A549 (cell line): ENCODE results near the gene PRKAR1B. TPM values are rescaled to one million over a fixed set of nuclear protein-coding genes. Genes with fewer than 3 reads are reported as not detected.

Experiments
- ATAC-seq, 2 experiments: fragments of 200-7000 bp in 1 of 2; fragments of >200 bp in 1 of 2; cut with Nextera tagmentation in 1 of 2; cut with Tn5 transposase in 1 of 2; 3 replicates each; pipeline versions ENCODE4 v1.8.0 to v1.9.1; 2018 to 2020; ENCODE audit warnings: mild to moderate bottlenecking in 1 of 2, moderate library complexity in 1 of 2
- CTCF ChIA-PET: fragments of 300-600 bp; sonication (Branson Sonifier 250); formaldehyde crosslinking; extraction: SDS; loops from one replicate; lab custom pipeline; 2021; ENCODE audit warnings: antibody characterized with exemption, inconsistent platforms; lab: Yijun Ruan, JAX
- POLR2A ChIA-PET: fragments of 350-600 bp; formaldehyde crosslinking; extraction: SDS; loops from one replicate; lab custom pipeline; 2021; ENCODE audit warnings: antibody characterized with exemption, inconsistent platforms; lab: Yijun Ruan, JAX
- DNase-seq, 2 experiments: peaks; one replicate each; pipeline versions ENCODE4 v3.0.0 to v3.0.0-alpha.2; 2011 to 2016; ENCODE audit warnings: low read depth in 1 of 2, low spot score in 1 of 2
- FAIRE-seq: peaks from 2 replicates; lab custom pipeline; 2011; peaks lifted over from hg19 to GRCh38; lab: Jason Lieb, UNC
- H3K27ac ChIP-seq, 2 experiments: fragments of >200 bp; sonication (Bioruptor Twin); formaldehyde crosslinking; 3 replicates each; pipeline ENCODE4 v1.5.1; 2016 to 2017
- H3K4me1 ChIP-seq: fragments of >200 bp; sonication (Bioruptor Twin); formaldehyde crosslinking; 3 replicates; pipeline ENCODE4 v1.6.1; 2016
- H3K4me2 ChIP-seq: fragments of >200 bp; sonication (Bioruptor Twin); formaldehyde crosslinking; 3 replicates; pipeline ENCODE4 v1.6.1; 2016
- H3K4me3 ChIP-seq: fragments of >200 bp; sonication (Bioruptor Twin); formaldehyde crosslinking; 3 replicates; pipeline ENCODE4 v1.5.1; 2016
- H3K9me3 ChIP-seq: fragments of >200 bp; sonication (Bioruptor Twin); formaldehyde crosslinking; 3 replicates; pipeline ENCODE4 v1.6.1; 2016
- CBX2 ChIP-seq: fragments of 200-600 bp; sonication (generic); IDR thresholded peaks from 2 replicates; pipeline ENCODE4 v1.6.1; 2016; ENCODE audit warnings: low read depth, mild to moderate bottlenecking, borderline replicate concordance
- CHD2 ChIP-seq: fragments of 150-350 bp; IDR thresholded peaks from 2 replicates; pipeline ENCODE4 v1.6.1; 2014; ENCODE audit warnings: low read length; ENCODE audit not compliant: partially characterized antibody
- CHD4 ChIP-seq: fragments of 200-600 bp; sonication (generic); IDR thresholded peaks from 2 replicates; pipeline ENCODE4 v1.6.1; 2016; ENCODE audit warnings: antibody characterized with exemption, mild to moderate bottlenecking, borderline replicate concordance
- CTCF ChIP-seq: fragments of >200 bp; sonication (Bioruptor Twin); formaldehyde crosslinking; IDR thresholded peaks from 3 replicates; pipeline ENCODE4 v1.5.1; 2016
- E2F6 ChIP-seq: IDR thresholded peaks from 2 replicates; pipeline ENCODE4 v1.6.1; 2012; ENCODE audit warnings: low read depth, borderline replicate concordance
- EHMT2 ChIP-seq: fragments of 200-600 bp; sonication (generic); IDR thresholded peaks from 2 replicates; pipeline ENCODE4 v1.6.1; 2016; ENCODE audit warnings: antibody characterized with exemption, low read depth, mild to moderate bottlenecking, moderate library complexity
- EP300 ChIP-seq, 2 experiments: fragments of >200 bp; sonication (Bioruptor Twin); formaldehyde crosslinking; IDR thresholded peaks; 2 replicates in 1 of 2; 3 replicates in 1 of 2; pipeline ENCODE4 v1.6.1; 2016 to 2017
- FOXS1 ChIP-seq: fragments of 250-450 bp; sonication (Bioruptor Pico); IDR thresholded peaks from 2 replicates; pipeline ENCODE4 v1.5.0; 2020; ENCODE audit warnings: mild to moderate bottlenecking, moderate library complexity
- HES2 ChIP-seq: fragments of >200 bp; sonication (Bioruptor Twin); formaldehyde crosslinking; IDR thresholded peaks from 2 replicates; pipeline ENCODE4 v1.6.1; 2016
- HOXB5 ChIP-seq: fragments of 250-450 bp; sonication (Bioruptor Pico); IDR thresholded peaks from 2 replicates; pipeline ENCODE4 v1.5.0; 2020; ENCODE audit warnings: mild to moderate bottlenecking, moderate library complexity
- JUN ChIP-seq, 2 experiments: fragments of >200 bp; sonication (Bioruptor Twin); formaldehyde crosslinking; IDR thresholded peaks; 2 replicates in 1 of 2; 3 replicates in 1 of 2; pipeline ENCODE4 v1.6.1; 2016 to 2017
- KDM1A ChIP-seq: fragments of 200-600 bp; sonication (generic); IDR thresholded peaks from 2 replicates; pipeline ENCODE4 v1.6.1; 2016; ENCODE audit warnings: low read depth, mild to moderate bottlenecking
- MAFK ChIP-seq: fragments of 450-650 bp; IDR thresholded peaks from 2 replicates; pipeline ENCODE4 v1.6.1; 2014; ENCODE audit not compliant: partially characterized antibody
- MYC ChIP-seq: IDR thresholded peaks from 2 replicates; pipeline ENCODE4 v1.6.1; 2012; ENCODE audit warnings: mild to moderate bottlenecking, inconsistent platforms, low read length, improper control_type of control experiment, borderline replicate concordance
- NPAS2 ChIP-seq: fragments of 250-450 bp; sonication (Bioruptor Pico); IDR thresholded peaks from 2 replicates; pipeline ENCODE4 v1.8.0; 2022; ENCODE audit warnings: mild to moderate bottlenecking, moderate library complexity, borderline replicate concordance
- PHF8 ChIP-seq: fragments of 200-600 bp; sonication (generic); IDR thresholded peaks from 2 replicates; pipeline ENCODE4 v1.6.1; 2016; ENCODE audit warnings: low read depth, mild to moderate bottlenecking, antibody characterized with exemption, moderate library complexity, borderline replicate concordance
- POLR2AphosphoS2 ChIP-seq: conservative IDR thresholded peaks from 2 replicates; pipeline ENCODE4 v1.6.1; 2012; ENCODE audit warnings: low read length, improper control_type of control experiment, inconsistent platforms
- RAD21 ChIP-seq, 2 experiments: fragments of >200 bp in 1 of 2; sonication (Bioruptor Twin) in 1 of 2; formaldehyde crosslinking in 1 of 2; IDR thresholded peaks in 1 of 2; conservative IDR thresholded peaks in 1 of 2; 2 replicates in 1 of 2; 3 replicates in 1 of 2; pipeline ENCODE4 v1.6.1; 2012 to 2018; ENCODE audit warnings: inconsistent platforms in 1 of 2
- RARB ChIP-seq: fragments of 250-450 bp; sonication (Bioruptor Pico); IDR thresholded peaks from 2 replicates; pipeline ENCODE4 v1.8.0; 2021; ENCODE audit warnings: mild to moderate bottlenecking, moderate library complexity
- RCOR1 ChIP-seq: fragments of 150-350 bp; IDR thresholded peaks from 2 replicates; pipeline ENCODE4 v1.6.1; 2014; ENCODE audit warnings: antibody characterized with exemption, low read length, low read depth
- REST ChIP-seq: fragments of 200-600 bp; sonication (generic); IDR thresholded peaks from 2 replicates; pipeline ENCODE4 v1.6.1; 2016; ENCODE audit warnings: antibody characterized with exemption, mild to moderate bottlenecking, moderate library complexity
- RNF2 ChIP-seq: fragments of 200-600 bp; sonication (generic); IDR thresholded peaks from 2 replicates; pipeline ENCODE4 v1.6.1; 2016; ENCODE audit warnings: low read depth, mild to moderate bottlenecking, antibody characterized with exemption, moderate library complexity, borderline replicate concordance
- SREBF2 ChIP-seq: fragments of 450-650 bp; IDR thresholded peaks from 2 replicates; pipeline ENCODE4 v1.6.1; 2014; ENCODE audit warnings: mild to moderate bottlenecking, moderate library complexity
- TFCP2L1 ChIP-seq: fragments of 250-450 bp; sonication (Bioruptor Pico); IDR thresholded peaks from 2 replicates; pipeline ENCODE4 v1.5.0; 2021; ENCODE audit warnings: mild to moderate bottlenecking
- USF2 ChIP-seq: fragments of 450-650 bp; IDR thresholded peaks from 2 replicates; pipeline ENCODE4 v1.6.1; 2014; ENCODE audit warnings: antibody characterized with exemption
- ZC3H11A ChIP-seq: fragments of 450-650 bp; IDR thresholded peaks from 2 replicates; pipeline ENCODE4 v1.6.1; 2014; ENCODE audit warnings: antibody characterized with exemption, mild to moderate bottlenecking
- WGBS: methylation state at CpG from one replicate; pipeline ENCODE4 v1.1.6; 2017; ENCODE audit errors: missing lambda C conversion rate; 5-methylcytosine and 5-hydroxymethylcytosine counted together
- polyA plus RNA-seq, 4 experiments: library from polyadenylated mRNA; depleted of rRNA in 3 of 4; stranded (reverse); fragments of >200 nt; fragmentation: RNase III in 1 of 4; extraction: RNeasy Plus Mini Kit Qiagen cat#74134 plus additional on column Dnase treatment in 1 of 4; gene quantifications; 2 replicates in 3 of 4; 3 replicates in 1 of 4; pipeline ENCODE4 v1.2.3, GENCODE V29; 2011 to 2017

Gene PRKAR1B
- polyA plus RNA-seq, 2 of the 4 experiments (the other 2 are of a cell fraction), result 10.1 to 33.7 TPM

- POLR2A ChIA-PET, result no interaction called here
- no peak overlapping the region for H3K27ac ChIP-seq
- H3K4me1 ChIP-seq, result no peaks in the 10 kb centered on the region
- no peak for DNase-seq
- FAIRE-seq, result no peak
- TF ChIP-seq ZC3H11A (no peak), CBX2 (no peak), PHF8 (no peak), E2F6 (no peak), MAFK (no peak), CHD4 (no peak), CTCF (no peak), REST (no peak), KDM1A (no peak), FOXS1 (CRISPR knock-in tag) (no peak)
- H3K4me2 ChIP-seq, result no peak overlapping the region
- H3K4me3 ChIP-seq, result no peak overlapping the region
- ATAC-seq, result no peak
- no peaks in the 10 kb centered on the region for H3K9me3 ChIP-seq
- CTCF ChIA-PET, result interaction anchor here (1.1 kb wide), 1 partner anchor 18 kb away, joined by 3 read pairs; no protein-coding TSS in a partner anchor
- WGBS, result 90% methylated on average over 15 of the region's 15 CpGs
Measured at GRCh38 chr7:751826-752225, 24.7 kb upstream of the PRKAR1B start.

- no peak overlapping the region for H3K27ac ChIP-seq
- FAIRE-seq (no peak), DNase-seq (no peak), ATAC-seq (no peak)
- no peaks in the 10 kb centered on the region for H3K9me3 ChIP-seq
- no peak overlapping the region for H3K4me2 ChIP-seq
- POLR2A ChIA-PET, result no interaction called here
- WGBS, result 96% methylated on average over 25 of the region's 26 CpGs
- no peak overlapping the region for H3K4me3 ChIP-seq
- CTCF ChIA-PET, result interaction anchor here (0.7 to 0.9 kb wide), 2 partner anchors 36 to 123 kb away, joined by 3 read pairs; no protein-coding TSS in a partner anchor
- TF ChIP-seq NPAS2 (CRISPR knock-in tag) (no peak), HES2 (no peak)
- TF ChIP-seq, all 56 proteins: peak for 0
- no peaks in the 10 kb centered on the region for H3K4me1 ChIP-seq
Measured at GRCh38 chr7:750111-750905, 23.2 kb upstream of the PRKAR1B start.

- CTCF ChIA-PET, result no interaction called here
- Histone ChIP-seq H3K4me1 (no peaks in the 10 kb centered on the region), H3K9me3 (no peaks in the 10 kb centered on the region), H3K4me2 (no peak overlapping the region), H3K27ac (no peak overlapping the region), H3K4me3 (no peak overlapping the region)
- POLR2A ChIA-PET, result no interaction called here
- no peak for DNase-seq
- WGBS, result 92% methylated on average over 14 of the region's 14 CpGs
- ATAC-seq, result no peak
- no peak for FAIRE-seq
- TF ChIP-seq USF2 (no peak), FOXS1 (CRISPR knock-in tag) (no peak), EHMT2 (no peak), RARB (CRISPR knock-in tag) (no peak), TFCP2L1 (CRISPR knock-in tag) (no peak), JUN (IDR thresholded peaks at IDR 0.05) (no peak), HOXB5 (no peak), MYC (no peak), RAD21 (conservative IDR thresholded peaks at IDR 0.05 in 1 of 2, IDR thresholded peaks at IDR 0.05 in 1 of 2) (no peak), CHD2 (no peak), EP300 (IDR thresholded peaks at IDR 0.05) (no peak), RCOR1 (no peak), RNF2 (no peak), SREBF2 (no peak), MAFK (no peak), POLR2AphosphoS2 (no peak)
Measured at GRCh38 chr7:749140-749551, 22.1 kb upstream of the PRKAR1B start.
